ENCODE measurements around the gene EMP1.
"Not testable (repeated sequence)": the region's sequence is repeated elsewhere in the genome, so short reads cannot be mapped to it uniquely, and the experiment has no call there.

The EMP1 gene

GRCh38 chr12:13252616-13253015, 56.1 kb downstream of the EMP1 start:
- H3K4me1 ChIP-seq (ENCODE audit: control insufficient read depth in 2 of 2, insufficient read depth in 2 of 2, low read length in 2 of 2) = peaks cover 4 to 13% of the 10 kb centered on the region in 2 donors
- H3K27ac ChIP-seq (ENCODE audit: low read depth in 2 of 2, low read length in 2 of 2) = peak overlapping the region in 1 of 2 donors; percentile 24
- no peaks in the 10 kb centered on the region for H3K27me3 ChIP-seq (ENCODE audit: control insufficient read depth in 2 of 2, insufficient read depth in 2 of 2, low read length in 2 of 2)
- no peak overlapping the region for H3K9ac ChIP-seq (ENCODE audit: low read depth in 1 of 2, low read length in 2 of 2)
- H3K36me3 ChIP-seq (ENCODE audit: control insufficient read depth in 2 of 2, insufficient read depth in 2 of 2, low read length in 2 of 2) = no peaks in the 10 kb centered on the region
- no peak overlapping the region for H3K4me3 ChIP-seq (ENCODE audit: low read length in 2 of 2)
- H3K9me3 ChIP-seq (ENCODE audit: control insufficient read depth in 2 of 2, low read length in 2 of 2) = no peaks in the 10 kb centered on the region

DNA sequence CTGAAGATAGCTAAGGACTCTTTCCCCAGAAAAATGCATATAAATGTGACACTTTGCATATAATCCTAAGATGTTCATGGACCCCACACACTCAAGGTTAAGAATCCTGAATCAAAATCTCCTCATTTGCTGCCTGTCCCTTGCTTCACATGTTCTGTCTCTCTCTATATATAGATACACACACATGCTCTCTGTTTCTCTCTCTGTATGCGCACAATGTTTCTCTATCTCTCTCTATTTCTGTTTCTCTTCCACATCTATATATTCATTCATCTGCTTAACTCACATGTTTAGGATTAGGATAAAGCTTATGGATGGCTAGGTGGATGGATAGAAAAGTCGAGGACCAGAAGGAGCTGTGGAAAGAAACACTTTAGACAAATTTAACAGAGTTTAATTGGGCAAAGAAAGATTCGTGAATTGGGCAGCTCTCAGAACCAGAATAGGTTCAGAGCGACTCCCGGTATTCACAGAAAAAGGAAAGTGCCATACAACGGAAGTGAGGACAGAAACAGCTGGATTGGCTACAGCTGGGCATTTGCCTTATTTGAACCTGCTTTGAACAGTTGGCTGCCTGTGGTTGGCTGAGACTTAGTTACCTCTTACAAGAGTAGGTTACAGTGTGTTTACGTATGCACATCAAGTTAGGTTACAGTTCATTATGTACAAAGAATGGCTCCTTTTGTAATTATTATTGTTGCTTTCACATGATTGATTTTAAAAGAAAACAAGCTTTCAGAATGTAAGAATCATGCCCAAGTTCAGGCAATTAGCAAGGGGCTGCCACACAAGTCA, 57.6 kb downstream of the EMP1 start:
- Histone ChIP-seq H3K36me3 (ENCODE audit: control insufficient read depth in 2 of 2, insufficient read depth in 2 of 2, low read length in 2 of 2) (no peaks in the 10 kb centered on the region), H3K4me1 (ENCODE audit: control insufficient read depth in 2 of 2, insufficient read depth in 2 of 2, low read length in 2 of 2) (peaks cover 2 to 13% of the 10 kb centered on the region in 2 donors), H3K9me3 (ENCODE audit: control insufficient read depth in 2 of 2, low read length in 2 of 2) (no peaks in the 10 kb centered on the region), H3K27ac (ENCODE audit: low read depth in 2 of 2, low read length in 2 of 2) (no peak overlapping the region), H3K27me3 (ENCODE audit: control insufficient read depth in 2 of 2, insufficient read depth in 2 of 2, low read length in 2 of 2) (no peaks in the 10 kb centered on the region), H3K4me3 (ENCODE audit: low read length in 2 of 2) (no peak overlapping the region), H3K9ac (ENCODE audit: low read depth in 1 of 2, low read length in 2 of 2) (no peak overlapping the region)

DNA sequence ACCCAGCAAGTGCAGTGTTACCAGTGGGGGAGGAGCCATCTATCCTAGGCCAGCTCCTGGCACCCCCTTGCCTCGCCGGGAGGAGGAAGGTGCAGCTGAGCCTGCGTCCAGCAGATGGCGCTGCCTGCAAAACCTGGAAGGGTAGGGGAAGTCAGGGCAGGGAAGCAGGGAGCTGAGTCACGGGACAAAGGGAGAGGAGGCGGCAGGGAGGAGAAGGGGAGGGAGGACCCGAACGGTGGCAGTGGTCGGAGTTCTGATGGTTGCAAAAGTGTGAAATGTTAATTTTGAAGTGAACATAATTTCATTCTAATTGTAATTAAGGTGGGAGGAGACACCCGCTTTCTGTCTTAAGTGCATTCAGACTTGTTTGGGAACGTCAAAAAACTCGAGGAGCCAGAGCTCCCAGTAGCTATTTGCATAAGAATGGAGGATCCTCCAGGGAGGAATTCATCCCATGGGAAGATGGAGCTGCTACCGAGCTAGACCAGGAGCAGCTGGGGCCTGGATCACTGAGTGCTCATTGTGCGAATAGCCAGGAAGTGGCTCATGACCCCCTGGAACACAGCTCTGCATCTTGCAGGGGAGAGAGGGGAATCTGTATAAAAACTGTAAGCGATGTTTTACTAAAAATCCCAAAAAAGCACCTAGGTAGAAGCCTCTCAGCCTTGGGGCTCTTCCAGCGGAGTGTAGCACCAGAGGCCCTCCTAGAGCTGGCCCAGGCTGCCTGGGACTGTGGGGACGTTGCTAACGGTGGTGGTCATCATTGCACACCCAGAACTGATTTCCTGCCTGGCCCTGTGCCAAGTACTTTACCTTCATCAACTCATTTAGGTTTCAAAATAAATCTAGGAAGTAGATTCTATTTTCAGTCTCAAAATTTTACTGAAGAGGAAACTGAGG, 59.5 kb downstream of the EMP1 start:
- Histone ChIP-seq H3K4me1 (ENCODE audit: control insufficient read depth in 2 of 2, insufficient read depth in 2 of 2, low read length in 2 of 2) (peaks cover 2 to 10% of the 10 kb centered on the region in 2 donors), H3K9me3 (ENCODE audit: control insufficient read depth in 2 of 2, low read length in 2 of 2) (no peaks in the 10 kb centered on the region), H3K36me3 (ENCODE audit: control insufficient read depth in 2 of 2, insufficient read depth in 2 of 2, low read length in 2 of 2) (no peaks in the 10 kb centered on the region), H3K27ac (ENCODE audit: low read depth in 2 of 2, low read length in 2 of 2) (no peak overlapping the region), H3K27me3 (ENCODE audit: control insufficient read depth in 2 of 2, insufficient read depth in 2 of 2, low read length in 2 of 2) (no peaks in the 10 kb centered on the region), H3K4me3 (ENCODE audit: low read length in 2 of 2) (peak overlapping the region; percentile 56 to 68), H3K9ac (ENCODE audit: low read depth in 1 of 2, low read length in 2 of 2) (peak overlapping the region in 1 of 2 donors; percentile 59)

- Histone ChIP-seq H3K27me3 (ENCODE audit: control insufficient read depth in 2 of 2, insufficient read depth in 2 of 2, low read length in 2 of 2) (no peaks in the 10 kb centered on the region), H3K9me3 (ENCODE audit: control insufficient read depth in 2 of 2, low read length in 2 of 2) (no peaks in the 10 kb centered on the region), H3K4me1 (ENCODE audit: control insufficient read depth in 2 of 2, insufficient read depth in 2 of 2, low read length in 2 of 2) (peaks cover 2 to 6% of the 10 kb centered on the region in 2 donors), H3K4me3 (ENCODE audit: low read length in 2 of 2) (no peak overlapping the region), H3K36me3 (ENCODE audit: control insufficient read depth in 2 of 2, insufficient read depth in 2 of 2, low read length in 2 of 2) (no peaks in the 10 kb centered on the region), H3K9ac (ENCODE audit: low read depth in 1 of 2, low read length in 2 of 2) (no peak overlapping the region), H3K27ac (ENCODE audit: low read depth in 2 of 2, low read length in 2 of 2) (no peak overlapping the region)
These were observed 60.1 kb downstream of the EMP1 start for GRCh38 chr12:13256692-13257045.

DNA sequence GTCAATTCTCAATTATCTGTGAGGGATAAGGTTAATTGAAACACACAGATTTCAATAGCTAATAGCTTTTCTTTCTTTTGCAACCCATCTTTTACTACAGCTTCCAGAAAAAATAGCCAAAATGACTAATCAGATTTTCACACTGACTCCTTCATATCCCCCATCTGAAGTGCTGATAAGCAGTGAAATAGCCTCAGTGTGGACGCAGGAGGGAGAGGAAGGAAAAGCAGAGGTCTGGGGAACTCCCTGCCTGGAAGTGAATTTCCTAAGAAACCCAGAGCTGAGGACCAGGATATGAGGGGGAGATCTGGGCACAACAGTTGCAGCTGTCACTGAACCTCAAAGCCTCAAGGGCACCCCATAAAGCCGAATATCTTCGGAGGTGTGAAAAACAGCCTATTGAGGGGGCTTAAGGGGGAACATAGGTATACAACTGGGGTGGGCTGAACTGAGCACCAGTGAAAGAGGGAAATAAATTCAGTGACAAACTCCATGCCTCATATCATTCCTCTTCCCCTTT, 60.9 kb downstream of the EMP1 start:
- Histone ChIP-seq H3K27ac (ENCODE audit: low read depth in 2 of 2, low read length in 2 of 2) (no peak overlapping the region), H3K9ac (ENCODE audit: low read depth in 1 of 2, low read length in 2 of 2) (no peak overlapping the region), H3K4me1 (ENCODE audit: control insufficient read depth in 2 of 2, insufficient read depth in 2 of 2, low read length in 2 of 2) (peaks cover 2 to 4% of the 10 kb centered on the region in 2 donors), H3K36me3 (ENCODE audit: control insufficient read depth in 2 of 2, insufficient read depth in 2 of 2, low read length in 2 of 2) (no peaks in the 10 kb centered on the region), H3K9me3 (ENCODE audit: control insufficient read depth in 2 of 2, low read length in 2 of 2) (no peaks in the 10 kb centered on the region), H3K4me3 (ENCODE audit: low read length in 2 of 2) (no peak overlapping the region), H3K27me3 (ENCODE audit: control insufficient read depth in 2 of 2, insufficient read depth in 2 of 2, low read length in 2 of 2) (no peaks in the 10 kb centered on the region)

GRCh38 chr12:13258197-13258596, 61.7 kb downstream of the EMP1 start:
- Histone ChIP-seq H3K4me3 (ENCODE audit: low read length in 2 of 2) (no peak overlapping the region), H3K36me3 (ENCODE audit: control insufficient read depth in 2 of 2, insufficient read depth in 2 of 2, low read length in 2 of 2) (no peaks in the 10 kb centered on the region), H3K27ac (ENCODE audit: low read depth in 2 of 2, low read length in 2 of 2) (no peak overlapping the region), H3K9me3 (ENCODE audit: control insufficient read depth in 2 of 2, low read length in 2 of 2) (no peaks in the 10 kb centered on the region), H3K4me1 (ENCODE audit: control insufficient read depth in 2 of 2, insufficient read depth in 2 of 2, low read length in 2 of 2) (peaks cover 2 to 4% of the 10 kb centered on the region in 2 donors), H3K9ac (ENCODE audit: low read depth in 1 of 2, low read length in 2 of 2) (no peak overlapping the region), H3K27me3 (ENCODE audit: control insufficient read depth in 2 of 2, insufficient read depth in 2 of 2, low read length in 2 of 2) (no peaks in the 10 kb centered on the region)

DNA sequence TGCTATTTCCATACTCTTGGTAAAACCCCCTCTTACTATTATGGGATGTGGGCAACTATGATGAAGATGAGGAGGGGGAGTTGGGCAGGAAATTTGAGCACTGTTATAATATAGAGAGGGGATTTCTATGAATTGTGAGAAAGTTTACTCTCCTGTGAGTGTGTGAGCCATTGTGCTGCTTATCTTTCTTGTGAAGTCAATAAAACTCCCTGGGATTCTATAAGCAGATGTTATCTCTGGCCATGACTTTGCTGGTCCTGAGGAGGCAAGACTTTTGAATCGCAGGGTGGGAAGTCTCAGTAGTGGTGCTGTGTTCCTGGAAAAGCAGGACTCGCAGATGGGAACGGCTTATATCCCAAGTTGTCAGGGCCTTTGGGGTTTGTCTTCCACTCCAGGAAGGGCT, 62.2 kb downstream of the EMP1 start:
- Histone ChIP-seq H3K4me1 (ENCODE audit: control insufficient read depth in 2 of 2, insufficient read depth in 2 of 2, low read length in 2 of 2) (peaks cover 2 to 4% of the 10 kb centered on the region in 2 donors), H3K4me3 (ENCODE audit: low read length in 2 of 2) (no peak overlapping the region), H3K27me3 (ENCODE audit: control insufficient read depth in 2 of 2, insufficient read depth in 2 of 2, low read length in 2 of 2) (no peaks in the 10 kb centered on the region), H3K27ac (ENCODE audit: low read depth in 2 of 2, low read length in 2 of 2) (no peak overlapping the region), H3K9me3 (ENCODE audit: control insufficient read depth in 2 of 2, low read length in 2 of 2) (no peaks in the 10 kb centered on the region), H3K9ac (ENCODE audit: low read depth in 1 of 2, low read length in 2 of 2) (no peak overlapping the region), H3K36me3 (ENCODE audit: control insufficient read depth in 2 of 2, insufficient read depth in 2 of 2, low read length in 2 of 2) (no peaks in the 10 kb centered on the region)

- not testable (repeated sequence) for H3K4me1 ChIP-seq (ENCODE audit: control insufficient read depth in 2 of 2, insufficient read depth in 2 of 2, low read length in 2 of 2)
These were observed 63.1 kb downstream of the EMP1 start for GRCh38 chr12:13259625-13260024.

GRCh38 chr12:13267826-13268225, 71.3 kb downstream of the EMP1 start:
- H3K9me3 ChIP-seq (ENCODE audit: control insufficient read depth in 2 of 2, low read length in 2 of 2); H3K36me3 ChIP-seq (ENCODE audit: control insufficient read depth in 2 of 2, insufficient read depth in 2 of 2, low read length in 2 of 2); H3K4me3 ChIP-seq (ENCODE audit: low read length in 2 of 2); H3K9ac ChIP-seq (ENCODE audit: low read depth in 1 of 2, low read length in 2 of 2); H3K4me1 ChIP-seq (ENCODE audit: control insufficient read depth in 2 of 2, insufficient read depth in 2 of 2, low read length in 2 of 2); H3K27ac ChIP-seq (ENCODE audit: low read depth in 2 of 2, low read length in 2 of 2); H3K27me3 ChIP-seq (ENCODE audit: control insufficient read depth in 2 of 2, insufficient read depth in 2 of 2, low read length in 2 of 2): not testable (repeated sequence)

More at GRCh38 chr12:13259625-13260024, 63.1 kb downstream of the EMP1 start:
- not testable (repeated sequence) for H3K9me3 ChIP-seq (ENCODE audit: control insufficient read depth in 2 of 2, low read length in 2 of 2); H3K27ac ChIP-seq (ENCODE audit: low read depth in 2 of 2, low read length in 2 of 2); H3K36me3 ChIP-seq (ENCODE audit: control insufficient read depth in 2 of 2, insufficient read depth in 2 of 2, low read length in 2 of 2); H3K9ac ChIP-seq (ENCODE audit: low read depth in 1 of 2, low read length in 2 of 2); H3K27me3 ChIP-seq (ENCODE audit: control insufficient read depth in 2 of 2, insufficient read depth in 2 of 2, low read length in 2 of 2); H3K4me3 ChIP-seq (ENCODE audit: low read length in 2 of 2)

DNA sequence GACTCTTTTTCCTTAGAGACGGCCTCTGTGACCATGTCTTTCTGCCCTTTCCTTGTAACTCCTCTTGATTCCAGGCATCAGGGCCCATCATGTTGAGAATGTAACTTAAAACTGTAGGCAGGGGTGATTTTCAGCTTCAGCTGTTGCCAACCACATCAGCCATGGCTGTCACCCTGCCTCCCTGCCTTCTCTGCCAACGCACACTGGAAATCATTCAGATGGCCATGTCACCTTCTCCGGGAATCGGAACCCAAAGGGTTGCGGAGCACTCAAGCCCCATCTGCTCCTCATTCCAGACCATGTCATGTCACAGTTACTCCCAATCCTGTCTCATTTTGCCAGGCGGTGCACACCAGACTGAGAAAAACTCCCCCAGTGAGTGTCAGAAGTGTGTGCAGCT, 72.1 kb downstream of the EMP1 start:
- H3K27me3 ChIP-seq (ENCODE audit: control insufficient read depth in 2 of 2, insufficient read depth in 2 of 2, low read length in 2 of 2) = no peaks in the 10 kb centered on the region
- no peaks in the 10 kb centered on the region for H3K36me3 ChIP-seq (ENCODE audit: control insufficient read depth in 2 of 2, insufficient read depth in 2 of 2, low read length in 2 of 2)

More for the DNA sequence above, 72.1 kb downstream of the EMP1 start:
- Histone ChIP-seq H3K4me1 (ENCODE audit: control insufficient read depth in 2 of 2, insufficient read depth in 2 of 2, low read length in 2 of 2) (no peaks in the 10 kb centered on the region), H3K27ac (ENCODE audit: low read depth in 2 of 2, low read length in 2 of 2) (no peak overlapping the region), H3K9ac (ENCODE audit: low read depth in 1 of 2, low read length in 2 of 2) (no peak overlapping the region), H3K9me3 (ENCODE audit: control insufficient read depth in 2 of 2, low read length in 2 of 2) (no peaks in the 10 kb centered on the region), H3K4me3 (ENCODE audit: low read length in 2 of 2) (no peak overlapping the region)

Measured in mucosa of rectum (tissue), 2 donors.